ENCODE measurements around the gene ARFIP1.

- TF ChIP-seq CTCF (IDR thresholded peaks at IDR 0.05 in 2 of 3, conservative IDR thresholded peaks at IDR 0.05 in 1 of 3; ENCODE audit: borderline replicate concordance in 1 of 3, insufficient read depth in 1 of 3, low read depth in 2 of 3, low read length in 2 of 3) (no peak), ZNF274 (IDR thresholded peaks at IDR 0.05; ENCODE audit: low read depth, low read length) (no peak), POLR2A (IDR thresholded peaks at IDR 0.05; ENCODE audit: borderline replicate concordance, extremely low read depth, insufficient read depth, insufficient read length) (no peak), EZH2 (IDR thresholded peaks at IDR 0.05) (no peak), TCF7L2 (IDR thresholded peaks at IDR 0.05; ENCODE audit: borderline replicate concordance, extremely low read depth, insufficient read depth, insufficient read length) (no peak)
Observed at GRCh38 chr4:152831416-152831815, 51.7 kb downstream of the ARFIP1 start.
